Tibial artery (tissue), 4 donors: ENCODE data around the gene FAM209A.

Source experiments
- DNase-seq, 2 donors: peaks; one replicate each; pipeline ENCODE4 v3.0.0-alpha.2; 2019
- H3K27ac ChIP-seq, 2 donors: fragments of 200-600 bp; sonication (generic) in 1 of 2; 1 replicate in 1 of 2; 2 replicates in 1 of 2; pipeline ENCODE4 v1.5.1; 2018 to 2019; ENCODE audit warnings: mild to moderate bottlenecking in 1 of 2
- H3K27me3 ChIP-seq, 2 donors: fragments of 200-600 bp; sonication (generic) in 1 of 2; one replicate each; pipeline versions ENCODE4 v1.5.1 to v1.6.0; 2016 to 2019
- H3K36me3 ChIP-seq, 3 donors: fragments of 200-600 bp; sonication (generic) in 2 of 3; one replicate each; pipeline ENCODE4 v1.5.1; 2016 to 2019; ENCODE audit warnings: mild to moderate bottlenecking in 2 of 3
- H3K4me1 ChIP-seq, 4 donors: fragments of 200-600 bp; sonication (generic) in 2 of 4; 1 replicate in 3 of 4; 2 replicates in 1 of 4; pipeline ENCODE4 v1.5.1; 2016 to 2019
- H3K4me3 ChIP-seq, 2 donors: fragments of 200-600 bp; sonication (generic) in 1 of 2; 1 replicate in 1 of 2; 2 replicates in 1 of 2; pipeline ENCODE4 v1.5.1; 2018 to 2019; ENCODE audit warnings: mild to moderate bottlenecking in 2 of 2
- H3K9me3 ChIP-seq, 3 donors: fragments of 200-600 bp; sonication (generic) in 1 of 3; one replicate each; pipeline ENCODE4 v1.5.1; 2016 to 2019
- CTCF ChIP-seq, 2 experiments: fragments of 200-600 bp in 1 of 2; fragments of 450-650 bp in 1 of 2; IDR thresholded peaks; one replicate each; pipeline ENCODE4 v1.5.1; 2017 to 2019; ENCODE audit warnings: antibody characterized with exemption in 2 of 2, mild to moderate bottlenecking in 1 of 2, moderate library complexity in 1 of 2
- intact Hi-C: fragments of 100-400 bp; cut with DNase I; formaldehyde crosslinking; loops from one replicate; pipeline ENCODE4 v1.15.0; 2023; ENCODE audit warnings: low total_unique reads

Gene FAM209A

GRCh38 chr20:56504373-56505005, 20.1 kb upstream of the FAM209A start:
- H3K4me3 ChIP-seq: no peak overlapping the region
- peaks cover 0 to 22% (median 15%) of the 10 kb centered on the region in 3 donors for H3K36me3 ChIP-seq
- H3K27ac ChIP-seq: no peak overlapping the region
- intact Hi-C loops: no loop called here
- TF ChIP-seq CTCF (IDR thresholded peaks at IDR 0.05): no peak
- no peak for DNase-seq
- H3K9me3 ChIP-seq: no peaks in the 10 kb centered on the region
- H3K27me3 ChIP-seq: no peaks in the 10 kb centered on the region
- no peaks in the 10 kb centered on the region for H3K4me1 ChIP-seq

GRCh38 chr20:56506103-56506502, 18.4 kb upstream of the FAM209A start:
- Histone ChIP-seq H3K4me1 (no peaks in the 10 kb centered on the region), H3K27ac (no peak overlapping the region), H3K9me3 (no peaks in the 10 kb centered on the region), H3K36me3 (peaks cover 0 to 17% (median 8%) of the 10 kb centered on the region in 3 donors), H3K4me3 (no peak overlapping the region), H3K27me3 (no peaks in the 10 kb centered on the region)
- no peak for DNase-seq
- intact Hi-C loops: no loop called here
- no peak for TF ChIP-seq CTCF (IDR thresholded peaks at IDR 0.05)

- peaks cover 0 to 8% (median 0%) of the 10 kb centered on the region in 4 donors for H3K4me1 ChIP-seq
Measured at GRCh38 chr20:56511926-56512325, 12.6 kb upstream of the FAM209A start.

GRCh38 chr20:56513161-56514150, 11.1 kb upstream of the FAM209A start:
- Histone ChIP-seq H3K27me3 (no peaks in the 10 kb centered on the region), H3K4me3 (no peak overlapping the region), H3K36me3 (peaks cover 32 to 43% (median 42%) of the 10 kb centered on the region in 3 donors), H3K27ac (no peak overlapping the region), H3K9me3 (no peaks in the 10 kb centered on the region), H3K4me1 (peaks cover 0 to 8% (median 0%) of the 10 kb centered on the region in 4 donors)
- peak in 1 of 2 donors; percentile 45 for DNase-seq
- intact Hi-C loops: no loop called here
- no peak for TF ChIP-seq CTCF (IDR thresholded peaks at IDR 0.05)

More at GRCh38 chr20:56511926-56512325, 12.6 kb upstream of the FAM209A start:
- no peaks in the 10 kb centered on the region for H3K27me3 ChIP-seq
- no peak overlapping the region for H3K4me3 ChIP-seq
- intact Hi-C loops: no loop called here
- H3K36me3 ChIP-seq: peaks cover 17 to 35% (median 34%) of the 10 kb centered on the region in 3 donors
- TF ChIP-seq CTCF (IDR thresholded peaks at IDR 0.05): no peak
- no peaks in the 10 kb centered on the region for H3K9me3 ChIP-seq
- H3K27ac ChIP-seq: no peak overlapping the region
- no peak for DNase-seq

- Histone ChIP-seq H3K4me1 (peaks cover 0 to 8% (median 0%) of the 10 kb centered on the region in 4 donors), H3K36me3 (peaks cover 60 to 73% (median 73%) of the 10 kb centered on the region in 3 donors), H3K4me3 (no peak overlapping the region), H3K9me3 (peaks cover 0 to 22% (median 18%) of the 10 kb centered on the region in 3 donors), H3K27ac (no peak overlapping the region), H3K27me3 (no peaks in the 10 kb centered on the region)
- peak in 1 of 2 donors; percentile 16 for DNase-seq
- intact Hi-C loops: loop anchor here (5.0 kb wide), 1 partner anchor 444 kb away; no protein-coding TSS in a partner anchor
- no peak for TF ChIP-seq CTCF (IDR thresholded peaks at IDR 0.05)
Measured at GRCh38 chr20:56516631-56517030, 7.9 kb upstream of the FAM209A start.
